ENCODE results near the gene GYG1.

The GYG1 gene

GRCh38 chr3:148948913-148949657 lies 42.3 kb upstream of the GYG1 start:
- no peak overlapping the region for H2BK5ac ChIP-seq (ENCODE audit: low read length)
- WGBS, 2 donors (ENCODE audit: extremely low coverage in 2 of 2, insufficient read length in 2 of 2, insufficient replicate concordance in 1 of 2), result no CpG with 5 or more reads among the region's 8 CpGs
- peaks cover 2% of the 10 kb centered on the region for H3K79me1 ChIP-seq (ENCODE audit: low read depth, low read length)

GRCh38 chr3:148950806-148951205 lies 40.5 kb upstream of the GYG1 start:
- no peak for DNase-seq (ENCODE audit: low spot score)
- Histone ChIP-seq H3K14ac (ENCODE audit: low read length) (no peak overlapping the region), H2AFZ (ENCODE audit: low read length) (no peak overlapping the region)

More at GRCh38 chr3:148948913-148949657, 42.3 kb upstream of the GYG1 start:
- Histone ChIP-seq H2BK120ac (ENCODE audit: low read depth, low read length) (no peak overlapping the region), H4K8ac (ENCODE audit: low read depth, low read length) (no peak overlapping the region), H2AFZ (ENCODE audit: low read length) (no peak overlapping the region), H2BK15ac (ENCODE audit: low read length) (no peak overlapping the region), H3K18ac (ENCODE audit: low read length) (no peak overlapping the region), H3K4me1 (ENCODE audit: control insufficient read depth in 2 of 2, insufficient read depth in 1 of 2, low read depth in 1 of 2, low read length in 2 of 2) (no peaks in the 10 kb centered on the region), H3K9me3 (replicated peaks in 1 of 2; ENCODE audit: control insufficient read depth in 2 of 2, insufficient read depth in 1 of 2, low read depth in 1 of 2, low read length in 2 of 2) (peaks cover 0 to 2% of the 10 kb centered on the region in 2 donors), H2AK5ac (ENCODE audit: low read depth, low read length) (no peak overlapping the region), H3K9ac (ENCODE audit: low read depth, low read length, poor library complexity) (no peak overlapping the region), H2BK12ac (ENCODE audit: low read length) (no peak overlapping the region), H3K14ac (ENCODE audit: low read length) (no peak overlapping the region), H3K4me3 (ENCODE audit: low read length in 2 of 2) (no peak overlapping the region), H3K36me3 (replicated peaks in 1 of 2; ENCODE audit: control insufficient read depth in 2 of 2, insufficient read depth in 2 of 2, low read length in 2 of 2) (no peaks in the 10 kb centered on the region), H3K4me2 (ENCODE audit: insufficient read depth, low read length, poor library complexity, severe bottlenecking) (no peak overlapping the region), H3K27me3 (ENCODE audit: control insufficient read depth in 3 of 3, insufficient read depth in 3 of 3, low read depth in 1 of 3, low read length in 3 of 3) (no peaks in the 10 kb centered on the region), H4K91ac (ENCODE audit: low read depth, low read length, poor library complexity) (no peak overlapping the region), H3K4ac (ENCODE audit: low read length) (no peak overlapping the region), H3K27ac (replicated peaks; ENCODE audit: low read length) (no peak overlapping the region), H3K23ac (ENCODE audit: low read depth, low read length, poor library complexity) (no peak overlapping the region)
- no peak for DNase-seq (ENCODE audit: low spot score)

GRCh38 chr3:148951599-148952361 lies 39.6 kb upstream of the GYG1 start:
- Histone ChIP-seq H2BK5ac (ENCODE audit: low read length) (no peak overlapping the region), H3K27me3 (ENCODE audit: control insufficient read depth in 3 of 3, insufficient read depth in 3 of 3, low read depth in 1 of 3, low read length in 3 of 3) (no peaks in the 10 kb centered on the region), H2BK15ac (ENCODE audit: low read length) (no peak overlapping the region), H3K36me3 (replicated peaks in 1 of 2; ENCODE audit: control insufficient read depth in 2 of 2, insufficient read depth in 2 of 2, low read length in 2 of 2) (no peaks in the 10 kb centered on the region), H3K79me1 (ENCODE audit: low read depth, low read length) (peaks cover under 1% of the 10 kb centered on the region), H3K9me3 (replicated peaks in 1 of 2; ENCODE audit: control insufficient read depth in 2 of 2, insufficient read depth in 1 of 2, low read depth in 1 of 2, low read length in 2 of 2) (no peaks in the 10 kb centered on the region), H2BK12ac (ENCODE audit: low read length) (no peak overlapping the region), H3K4ac (ENCODE audit: low read length) (no peak overlapping the region), H3K4me3 (ENCODE audit: low read length in 2 of 2) (no peak overlapping the region), H3K23ac (ENCODE audit: low read depth, low read length, poor library complexity) (no peak overlapping the region), H3K18ac (ENCODE audit: low read length) (no peak overlapping the region), H3K14ac (ENCODE audit: low read length) (no peak overlapping the region), H3K27ac (replicated peaks; ENCODE audit: low read length) (no peak overlapping the region), H2AFZ (ENCODE audit: low read length) (no peak overlapping the region), H3K4me2 (ENCODE audit: insufficient read depth, low read length, poor library complexity, severe bottlenecking) (no peak overlapping the region), H3K9ac (ENCODE audit: low read depth, low read length, poor library complexity) (no peak overlapping the region), H3K4me1 (ENCODE audit: control insufficient read depth in 2 of 2, insufficient read depth in 1 of 2, low read depth in 1 of 2, low read length in 2 of 2) (peaks cover 2 to 5% of the 10 kb centered on the region in 2 donors), H4K91ac (ENCODE audit: low read depth, low read length, poor library complexity) (no peak overlapping the region), H2AK5ac (ENCODE audit: low read depth, low read length) (no peak overlapping the region), H4K8ac (ENCODE audit: low read depth, low read length) (no peak overlapping the region), H2BK120ac (ENCODE audit: low read depth, low read length) (no peak overlapping the region)
- no CpG with 5 or more reads among the region's 4 CpGs for WGBS, 2 donors (ENCODE audit: extremely low coverage in 2 of 2, insufficient read length in 2 of 2, insufficient replicate concordance in 1 of 2)
- no peak for DNase-seq (ENCODE audit: low spot score)

More at GRCh38 chr3:148950806-148951205, 40.5 kb upstream of the GYG1 start:
- no peaks in the 10 kb centered on the region for H3K36me3 ChIP-seq (replicated peaks in 1 of 2; ENCODE audit: control insufficient read depth in 2 of 2, insufficient read depth in 2 of 2, low read length in 2 of 2)
- no peak overlapping the region for H3K27ac ChIP-seq (replicated peaks; ENCODE audit: low read length)
- no peak overlapping the region for H3K4me3 ChIP-seq (ENCODE audit: low read length in 2 of 2)
- no peak overlapping the region for H3K9ac ChIP-seq (ENCODE audit: low read depth, low read length, poor library complexity)
- H4K8ac ChIP-seq (ENCODE audit: low read depth, low read length), result no peak overlapping the region
- H3K79me1 ChIP-seq (ENCODE audit: low read depth, low read length), result peaks cover 2% of the 10 kb centered on the region
- no peak overlapping the region for H2BK12ac ChIP-seq (ENCODE audit: low read length)
- H3K4me2 ChIP-seq (ENCODE audit: insufficient read depth, low read length, poor library complexity, severe bottlenecking), result no peak overlapping the region
- H3K9me3 ChIP-seq (replicated peaks in 1 of 2; ENCODE audit: control insufficient read depth in 2 of 2, insufficient read depth in 1 of 2, low read depth in 1 of 2, low read length in 2 of 2), result peaks cover 0 to under 1% of the 10 kb centered on the region in 2 donors
- no peak overlapping the region for H2BK5ac ChIP-seq (ENCODE audit: low read length)
- no peak overlapping the region for H2BK120ac ChIP-seq (ENCODE audit: low read depth, low read length)
- no peak overlapping the region for H4K91ac ChIP-seq (ENCODE audit: low read depth, low read length, poor library complexity)
- H3K18ac ChIP-seq (ENCODE audit: low read length), result no peak overlapping the region
- H3K27me3 ChIP-seq (ENCODE audit: control insufficient read depth in 3 of 3, insufficient read depth in 3 of 3, low read depth in 1 of 3, low read length in 3 of 3), result no peaks in the 10 kb centered on the region
- no peak overlapping the region for H2AK5ac ChIP-seq (ENCODE audit: low read depth, low read length)
- H3K4ac ChIP-seq (ENCODE audit: low read length), result no peak overlapping the region
- WGBS, 2 donors (ENCODE audit: extremely low coverage in 2 of 2, insufficient read length in 2 of 2, insufficient replicate concordance in 1 of 2), result no CpG with 5 or more reads among the region's 1 CpG
- H2BK15ac ChIP-seq (ENCODE audit: low read length), result no peak overlapping the region
- no peak overlapping the region for H3K23ac ChIP-seq (ENCODE audit: low read depth, low read length, poor library complexity)
- H3K4me1 ChIP-seq (ENCODE audit: control insufficient read depth in 2 of 2, insufficient read depth in 1 of 2, low read depth in 1 of 2, low read length in 2 of 2), result peaks cover 2% of the 10 kb centered on the region in 2 donors

GRCh38 chr3:148953094-148953493 lies 38.2 kb upstream of the GYG1 start:
- Histone ChIP-seq H3K4me2 (ENCODE audit: insufficient read depth, low read length, poor library complexity, severe bottlenecking) (no peak overlapping the region), H2AFZ (ENCODE audit: low read length) (no peak overlapping the region), H2BK120ac (ENCODE audit: low read depth, low read length) (no peak overlapping the region), H2BK5ac (ENCODE audit: low read length) (no peak overlapping the region), H3K9me3 (replicated peaks in 1 of 2; ENCODE audit: control insufficient read depth in 2 of 2, insufficient read depth in 1 of 2, low read depth in 1 of 2, low read length in 2 of 2) (no peaks in the 10 kb centered on the region), H3K4ac (ENCODE audit: low read length) (no peak overlapping the region), H3K4me3 (ENCODE audit: low read length in 2 of 2) (no peak overlapping the region), H3K9ac (ENCODE audit: low read depth, low read length, poor library complexity) (no peak overlapping the region), H3K18ac (ENCODE audit: low read length) (no peak overlapping the region), H3K14ac (ENCODE audit: low read length) (no peak overlapping the region), H2BK12ac (ENCODE audit: low read length) (no peak overlapping the region), H3K27me3 (ENCODE audit: control insufficient read depth in 3 of 3, insufficient read depth in 3 of 3, low read depth in 1 of 3, low read length in 3 of 3) (no peaks in the 10 kb centered on the region), H2BK15ac (ENCODE audit: low read length) (no peak overlapping the region), H4K8ac (ENCODE audit: low read depth, low read length) (no peak overlapping the region), H3K4me1 (ENCODE audit: control insufficient read depth in 2 of 2, insufficient read depth in 1 of 2, low read depth in 1 of 2, low read length in 2 of 2) (peaks cover 2 to 5% of the 10 kb centered on the region in 2 donors), H3K23ac (ENCODE audit: low read depth, low read length, poor library complexity) (no peak overlapping the region), H2AK5ac (ENCODE audit: low read depth, low read length) (no peak overlapping the region), H3K79me1 (ENCODE audit: low read depth, low read length) (no peaks in the 10 kb centered on the region), H3K36me3 (replicated peaks in 1 of 2; ENCODE audit: control insufficient read depth in 2 of 2, insufficient read depth in 2 of 2, low read length in 2 of 2) (no peaks in the 10 kb centered on the region), H3K27ac (replicated peaks; ENCODE audit: low read length) (no peak overlapping the region), H4K91ac (ENCODE audit: low read depth, low read length, poor library complexity) (no peak overlapping the region)
- no peak for DNase-seq (ENCODE audit: low spot score)
